Tibial nerve (tissue), 4 donors: ENCODE results near the gene RCOR1.

Experiments used
- EP300 ChIP-seq, 2 donors: sonication (generic); formaldehyde crosslinking; IDR thresholded peaks; one replicate each; pipeline ENCODE4 v1.6.1; 2017; ENCODE audit warnings: antibody characterized with exemption in 2 of 2, mild to moderate bottlenecking in 1 of 2
- POLR2A ChIP-seq, 2 donors: fragments of 450-650 bp; IDR thresholded peaks; one replicate each; pipeline ENCODE4 v1.6.1; 2017; ENCODE audit warnings: antibody characterized with exemption in 2 of 2, mild to moderate bottlenecking in 2 of 2, moderate library complexity in 2 of 2
- TF ChIP-seq, protein P1 (sequence below), 5 experiments: fragments of 200-600 bp in 3 of 5; fragments of 450-650 bp in 2 of 5; sonication (generic) in 3 of 5; IDR thresholded peaks; one replicate each; pipeline ENCODE4 v1.5.1; 2016 to 2019; ENCODE audit warnings: antibody characterized with exemption in 5 of 5, mild to moderate bottlenecking in 3 of 5, moderate library complexity in 2 of 5

DNA sequence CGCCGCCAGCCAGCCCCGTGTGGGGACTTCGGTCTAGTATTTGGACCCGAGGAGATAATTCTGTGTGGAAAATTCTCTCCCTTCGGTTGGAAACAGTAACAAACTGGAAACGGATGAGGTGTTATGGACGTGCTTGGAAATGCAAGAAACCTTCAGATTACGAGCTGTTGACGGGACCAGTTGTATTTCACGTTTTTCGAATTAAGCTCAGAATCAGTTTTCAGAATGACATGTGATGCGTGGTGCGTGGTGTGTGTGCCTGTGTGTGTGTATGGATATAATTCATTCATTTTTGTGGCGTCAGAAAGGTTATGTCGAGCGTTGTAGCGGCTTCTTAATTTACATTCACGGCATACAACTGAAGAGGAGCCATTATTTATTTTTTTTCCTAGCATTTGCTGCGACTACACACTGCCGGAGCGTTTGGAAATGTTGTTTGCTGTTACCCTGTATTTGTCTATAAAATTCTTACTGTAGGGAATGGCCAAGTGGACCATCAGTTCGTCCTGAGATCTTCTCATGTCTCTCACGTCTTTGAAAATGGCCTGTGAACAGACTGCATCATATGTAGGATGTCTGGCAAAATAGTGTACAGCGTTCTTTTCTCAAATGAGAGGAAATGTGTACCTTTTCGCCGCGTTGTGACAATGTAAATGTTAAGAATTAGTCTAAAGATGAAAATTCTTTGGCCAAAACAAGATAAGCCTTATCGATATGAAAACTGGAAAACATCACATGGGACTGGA, 186.1 kb downstream of the RCOR1 start:
- TF ChIP-seq POLR2A (IDR thresholded peaks at IDR 0.05) (no peak), EP300 (IDR thresholded peaks at IDR 0.05) (no peak)
- TF ChIP-seq, protein P1, sequence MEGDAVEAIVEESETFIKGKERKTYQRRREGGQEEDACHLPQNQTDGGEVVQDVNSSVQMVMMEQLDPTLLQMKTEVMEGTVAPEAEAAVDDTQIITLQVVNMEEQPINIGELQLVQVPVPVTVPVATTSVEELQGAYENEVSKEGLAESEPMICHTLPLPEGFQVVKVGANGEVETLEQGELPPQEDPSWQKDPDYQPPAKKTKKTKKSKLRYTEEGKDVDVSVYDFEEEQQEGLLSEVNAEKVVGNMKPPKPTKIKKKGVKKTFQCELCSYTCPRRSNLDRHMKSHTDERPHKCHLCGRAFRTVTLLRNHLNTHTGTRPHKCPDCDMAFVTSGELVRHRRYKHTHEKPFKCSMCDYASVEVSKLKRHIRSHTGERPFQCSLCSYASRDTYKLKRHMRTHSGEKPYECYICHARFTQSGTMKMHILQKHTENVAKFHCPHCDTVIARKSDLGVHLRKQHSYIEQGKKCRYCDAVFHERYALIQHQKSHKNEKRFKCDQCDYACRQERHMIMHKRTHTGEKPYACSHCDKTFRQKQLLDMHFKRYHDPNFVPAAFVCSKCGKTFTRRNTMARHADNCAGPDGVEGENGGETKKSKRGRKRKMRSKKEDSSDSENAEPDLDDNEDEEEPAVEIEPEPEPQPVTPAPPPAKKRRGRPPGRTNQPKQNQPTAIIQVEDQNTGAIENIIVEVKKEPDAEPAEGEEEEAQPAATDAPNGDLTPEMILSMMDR (IDR thresholded peaks at IDR 0.05) = peak in 1 of 5 experiments; percentile 8
